Transverse colon (tissue), 4 donors: ENCODE data around the gene ULBP3. TPM values are rescaled to one million over a fixed set of nuclear protein-coding genes. Genes with fewer than 3 reads are reported as not detected.
"Not testable (repeated sequence)": the region's sequence is repeated elsewhere in the genome, so short reads cannot be mapped to it uniquely, and the experiment has no call there.

Source experiments
- DNase-seq: peaks from one replicate; pipeline ENCODE4 v3.0.0-alpha.2; 2019
- H3K27ac ChIP-seq, 4 donors: fragments of 200-600 bp; sonication (generic); 2 replicates each; pipeline ENCODE4 v1.5.1; 2016 to 2018; ENCODE audit warnings: inconsistent platforms in 4 of 4
- H3K27me3 ChIP-seq: fragments of 200-600 bp; sonication (generic); 2 replicates; pipeline ENCODE4 v1.5.1; 2017; ENCODE audit warnings: inconsistent platforms
- H3K36me3 ChIP-seq, 4 donors: fragments of 200-600 bp; sonication (generic); 2 replicates each; pipeline ENCODE4 v1.5.1; 2017 to 2019; ENCODE audit warnings: inconsistent platforms in 4 of 4
- H3K4me1 ChIP-seq, 4 donors: fragments of 200-600 bp; sonication (generic); 2 replicates each; pipeline ENCODE4 v1.5.1; 2017 to 2020; ENCODE audit warnings: inconsistent platforms in 4 of 4
- H3K4me3 ChIP-seq, 4 donors: fragments of 200-600 bp; sonication (generic); 1 replicate in 1 of 4; 2 replicates in 3 of 4; pipeline versions ENCODE4 v1.5.1 to v1.6.1; 2017 to 2019; ENCODE audit warnings: inconsistent platforms in 4 of 4
- H3K9me3 ChIP-seq, 2 donors: fragments of 200-600 bp; sonication (generic); 2 replicates each; pipeline ENCODE4 v1.5.1; 2017 to 2019; ENCODE audit warnings: inconsistent platforms in 2 of 2
- EP300 ChIP-seq: sonication (generic); formaldehyde crosslinking; IDR thresholded peaks from one replicate; pipeline ENCODE4 v1.6.1; 2017; ENCODE audit warnings: antibody characterized with exemption, low read depth
- POLR2A ChIP-seq: fragments of 450-650 bp; IDR thresholded peaks from one replicate; pipeline ENCODE4 v1.6.1; 2016; ENCODE audit warnings: antibody characterized with exemption, mild to moderate bottlenecking, moderate library complexity
- POLR2AphosphoS5 ChIP-seq, 3 donors: sonication (generic); formaldehyde crosslinking; IDR thresholded peaks; one replicate each; pipeline ENCODE4 v1.6.1; 2016; ENCODE audit warnings: antibody characterized with exemption in 3 of 3
- WGBS, 2 donors: methylation state at CpG; one replicate each; pipeline ENCODE4 v1.1.5; 2018; ENCODE audit warnings: low coverage in 1 of 2; 5-methylcytosine and 5-hydroxymethylcytosine counted together
- in situ Hi-C, 4 donors: fragments of 200-750 bp; cut with MboI; loops; one replicate each; pipeline versions ENCODE4 v1.15.0 to v1.15.1; 2017; ENCODE audit warnings: low sequenced_read_pairs in 3 of 4, low pct_ligation_motif_present in 1 of 4, low pct_unique_long_range_greater_than_20kb in 1 of 4
- intact Hi-C: fragments of 100-400 bp; cut with DNase I; formaldehyde crosslinking; loops from one replicate; pipeline ENCODE4 v1.15.1; 2023; ENCODE audit warnings: low total_unique reads
- total RNA-seq, 4 donors: library from RNA; depleted of rRNA; stranded (reverse); fragments of >200 nt; gene quantifications; one replicate each; pipeline ENCODE4 v1.1.0, GENCODE V29; 2016
- TF ChIP-seq, protein P1 (sequence below), 5 experiments: fragments of 200-600 bp in 3 of 5; fragments of 450-650 bp in 2 of 5; sonication (generic) in 3 of 5; IDR thresholded peaks; 1 replicate in 2 of 5; 2 replicates in 3 of 5; pipeline ENCODE4 v1.5.1; 2016 to 2017; ENCODE audit warnings: antibody characterized with exemption in 5 of 5, inconsistent platforms in 3 of 5, mild to moderate bottlenecking in 2 of 5, moderate library complexity in 1 of 5

ULBP3 gene
- total RNA-seq, 4 donors from 2014 or later: 0.79 to 2.0 TPM; not detected in 2

- peaks cover 46% of the 10 kb centered on the region for H3K27me3 ChIP-seq
Measured at GRCh38 chr6:150025201-150025917, 43.6 kb downstream of the ULBP3 start, which contains the start of gene RAET1L. TSS of gene RAET1L (minus strand) at chr6:150025532. CDS start at chr6:150025471, 61 bp downstream.

GRCh38 chr6:150024646-150025155, 44.2 kb downstream of the ULBP3 start:
- 47 to 70% methylated on average over 3 to 11 of the region's 11 CpGs for WGBS, 2 donors
- H3K27me3 ChIP-seq: peaks cover 46% of the 10 kb centered on the region
- in situ Hi-C loops (loop anchor here in 3 of 4 donors (5.0 to 25.0 kb wide), 2 partner anchors 92 to 187 kb away; no protein-coding TSS in a partner anchor), intact Hi-C loops (no loop called here)
- H3K4me3 ChIP-seq: no peak overlapping the region
- peaks cover 11 to 16% (median 13%) of the 10 kb centered on the region in 4 donors for H3K4me1 ChIP-seq
- TF ChIP-seq EP300 (no peak), POLR2A (no peak), POLR2AphosphoS5 (IDR thresholded peaks at IDR 0.05) (no peak)
- TF ChIP-seq, protein P1, sequence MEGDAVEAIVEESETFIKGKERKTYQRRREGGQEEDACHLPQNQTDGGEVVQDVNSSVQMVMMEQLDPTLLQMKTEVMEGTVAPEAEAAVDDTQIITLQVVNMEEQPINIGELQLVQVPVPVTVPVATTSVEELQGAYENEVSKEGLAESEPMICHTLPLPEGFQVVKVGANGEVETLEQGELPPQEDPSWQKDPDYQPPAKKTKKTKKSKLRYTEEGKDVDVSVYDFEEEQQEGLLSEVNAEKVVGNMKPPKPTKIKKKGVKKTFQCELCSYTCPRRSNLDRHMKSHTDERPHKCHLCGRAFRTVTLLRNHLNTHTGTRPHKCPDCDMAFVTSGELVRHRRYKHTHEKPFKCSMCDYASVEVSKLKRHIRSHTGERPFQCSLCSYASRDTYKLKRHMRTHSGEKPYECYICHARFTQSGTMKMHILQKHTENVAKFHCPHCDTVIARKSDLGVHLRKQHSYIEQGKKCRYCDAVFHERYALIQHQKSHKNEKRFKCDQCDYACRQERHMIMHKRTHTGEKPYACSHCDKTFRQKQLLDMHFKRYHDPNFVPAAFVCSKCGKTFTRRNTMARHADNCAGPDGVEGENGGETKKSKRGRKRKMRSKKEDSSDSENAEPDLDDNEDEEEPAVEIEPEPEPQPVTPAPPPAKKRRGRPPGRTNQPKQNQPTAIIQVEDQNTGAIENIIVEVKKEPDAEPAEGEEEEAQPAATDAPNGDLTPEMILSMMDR (IDR thresholded peaks at IDR 0.05): no peak
- no peak for DNase-seq
- H3K36me3 ChIP-seq: no peaks in the 10 kb centered on the region
- H3K9me3 ChIP-seq: no peaks in the 10 kb centered on the region
- no peak overlapping the region for H3K27ac ChIP-seq

More at GRCh38 chr6:150025201-150025917, 43.6 kb downstream of the ULBP3 start, which contains the start of gene RAET1L:
- Histone ChIP-seq H3K27ac (no peak within 1 kb of the TSS), H3K36me3 (no peaks in the 10 kb centered on the region), H3K9me3 (no peaks in the 10 kb centered on the region), H3K4me1 (peaks cover 11 to 16% (median 13%) of the 10 kb centered on the region in 4 donors), H3K4me3 (peak within 1 kb of the TSS in 3 of 4 donors; percentile 1 to 32 (median 22))
- in situ Hi-C loops (loop anchor here in 1 of 4 donors (5.0 kb wide), 1 partner anchor 93 kb away; no protein-coding TSS in a partner anchor), intact Hi-C loops (no loop called here)
- peak; percentile 65 for DNase-seq
- peak in 1 of 3 donors; percentile 26 for TF ChIP-seq POLR2AphosphoS5 (IDR thresholded peaks at IDR 0.05)
- TF ChIP-seq, protein P1 (IDR thresholded peaks at IDR 0.05): no peak
- 0 to 4% methylated on average over 3 to 36 of the region's 36 CpGs for WGBS, 2 donors

- Histone ChIP-seq H3K4me1 (peaks cover 11 to 16% (median 13%) of the 10 kb centered on the region in 4 donors), H3K27me3 (peaks cover 50% of the 10 kb centered on the region)
- WGBS, 2 donors: 80% methylated on average over 2 of the region's 2 CpGs; no CpG with 5 or more reads in 1 of the 2 donors
- H3K9me3 ChIP-seq, H3K36me3 ChIP-seq, DNase-seq, H3K27ac ChIP-seq, H3K4me3 ChIP-seq, intact Hi-C loops: not testable (repeated sequence)
- in situ Hi-C loops: loop anchor here in 2 of 4 donors (25.0 kb wide), 1 partner anchor 187 kb away; no protein-coding TSS in a partner anchor
Measured at GRCh38 chr6:150024021-150024420, 44.9 kb downstream of the ULBP3 start.

DNA sequence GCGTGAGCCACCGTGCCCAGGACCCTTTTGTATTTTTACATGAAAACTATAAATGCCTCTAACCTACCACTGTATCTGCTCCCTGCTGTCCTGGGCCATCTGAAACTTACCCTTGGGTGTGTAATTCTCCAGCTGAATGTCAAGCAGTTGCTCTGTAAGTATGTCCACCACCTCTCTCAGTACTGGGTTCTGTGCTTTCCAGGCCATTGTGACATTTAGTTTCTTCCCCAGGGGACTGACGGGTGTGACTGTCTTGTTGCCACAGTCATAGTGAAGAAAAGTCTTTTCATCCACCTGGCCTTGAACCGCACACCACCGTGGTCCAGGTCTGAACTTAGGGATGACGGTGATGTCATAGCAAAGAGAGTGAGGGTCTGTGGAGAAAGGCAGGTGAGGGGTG, 47.1 kb downstream of the ULBP3 start:
- H3K27ac ChIP-seq, H3K36me3 ChIP-seq, H3K9me3 ChIP-seq, intact Hi-C loops, H3K4me3 ChIP-seq, DNase-seq: not testable (repeated sequence)
- H3K4me1 ChIP-seq: peaks cover 11 to 16% (median 13%) of the 10 kb centered on the region in 4 donors
- 90% methylated on average over 2 of the region's 6 CpGs; no CpG with 5 or more reads in 1 of the 2 donors for WGBS, 2 donors
- H3K27me3 ChIP-seq: peaks cover 62% of the 10 kb centered on the region
- in situ Hi-C loops: loop anchor here in 2 of 4 donors (25.0 kb wide), 1 partner anchor 185 kb away; no protein-coding TSS in a partner anchor
